Sigmoid colon (tissue), 7 donors: ENCODE results near the gene TRIP6. TPM values are rescaled to one million over a fixed set of nuclear protein-coding genes. Genes with fewer than 3 reads are reported as not detected.
A peak's percentile ranks its signal among the peaks of the same experiment; 100 is the strongest.

Source experiments
- DNase-seq: peaks from one replicate; pipeline ENCODE4 v3.0.0-alpha.2; 2019
- H3K27ac ChIP-seq, 4 donors: fragments of 200-600 bp; sonication (generic); one replicate each; pipeline ENCODE4 v1.5.1; 2016 to 2019; ENCODE audit warnings: mild to moderate bottlenecking in 1 of 4
- H3K27me3 ChIP-seq, 3 donors: fragments of 200-600 bp; sonication (generic); one replicate each; pipeline ENCODE4 v1.5.1; 2019; ENCODE audit warnings: mild to moderate bottlenecking in 1 of 3
- H3K36me3 ChIP-seq, 4 donors: fragments of 200-600 bp; sonication (generic); one replicate each; pipeline ENCODE4 v1.5.1; 2016 to 2019
- H3K4me1 ChIP-seq, 4 donors: fragments of 200-600 bp; sonication (generic); one replicate each; pipeline ENCODE4 v1.5.1; 2017 to 2019
- H3K4me3 ChIP-seq, 4 donors: fragments of 200-600 bp; sonication (generic); one replicate each; pipeline ENCODE4 v1.5.1; 2017 to 2019; ENCODE audit warnings: mild to moderate bottlenecking in 2 of 4, moderate library complexity in 1 of 4
- H3K9me3 ChIP-seq, 4 donors: fragments of 200-600 bp in 3 of 4; sonication (generic) in 3 of 4; one replicate each; pipeline versions ENCODE4 v1.5.1 to v1.6.1; 2013 to 2019
- EP300 ChIP-seq, 4 donors: sonication (generic); formaldehyde crosslinking; IDR thresholded peaks; one replicate each; pipeline ENCODE4 v1.6.1; 2017; ENCODE audit warnings: antibody characterized with exemption in 4 of 4
- POLR2A ChIP-seq, 2 donors: fragments of 450-650 bp; IDR thresholded peaks; one replicate each; pipeline ENCODE4 v1.6.1; 2016; ENCODE audit warnings: antibody characterized with exemption in 2 of 2, mild to moderate bottlenecking in 2 of 2, moderate library complexity in 2 of 2
- POLR2AphosphoS5 ChIP-seq, 4 donors: sonication (generic); formaldehyde crosslinking; IDR thresholded peaks; one replicate each; pipeline ENCODE4 v1.6.1; 2017; ENCODE audit warnings: antibody characterized with exemption in 4 of 4
- WGBS, 2 donors: extraction: QIAGEN DNeasy Blood & Tissue Kit; methylation state at CpG; one replicate each; pipeline ENCODE4 v1.1.7; 2013; 5-methylcytosine and 5-hydroxymethylcytosine counted together
- intact Hi-C: fragments of 100-400 bp; cut with DNase I; formaldehyde crosslinking; loops from one replicate; pipeline ENCODE4 v1.15.1; 2023
- polyA plus RNA-seq, 3 donors: library from polyadenylated mRNA; stranded (reverse); fragments of 200-250 nt; gene quantifications; one replicate each; pipeline ENCODE4 v1.2.3, GENCODE V29; 2013
- total RNA-seq, 4 donors: library from RNA; depleted of rRNA; stranded (reverse); fragments of >200 nt; gene quantifications; one replicate each; pipeline ENCODE4 v1.1.0, GENCODE V29; 2016
- TF ChIP-seq, protein P1 (sequence below), 4 experiments: fragments of 450-650 bp in 3 of 4; fragments of 200-600 bp in 1 of 4; IDR thresholded peaks; one replicate each; pipeline ENCODE4 v1.5.1; 2016 to 2019; ENCODE audit warnings: antibody characterized with exemption in 4 of 4, mild to moderate bottlenecking in 3 of 4, moderate library complexity in 2 of 4
- donor health status: healthy with polysubstance abuse.
- donor health status: Bipolar disorder and iron deficiency.
- donor health status: healthy.

TRIP6 gene
- total and polyA plus RNA-seq, 7 donors = 12.0 to 79.7 (median 45.9) TPM

DNA sequence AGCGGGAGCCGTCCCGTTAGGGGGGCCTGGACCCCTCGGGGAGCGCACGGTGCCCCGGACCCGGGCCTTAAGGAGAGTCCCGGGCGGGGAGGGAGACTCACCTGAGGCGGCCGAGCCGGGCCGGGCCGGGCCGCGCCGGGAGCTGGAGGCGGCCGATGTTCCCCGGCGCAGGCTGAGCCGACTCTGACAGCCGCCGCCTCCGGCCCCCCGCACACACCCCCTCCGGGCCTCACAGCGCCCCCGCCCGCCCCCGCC, 28.4 kb downstream of the TRIP6 start, which contains the start of gene ACHE:
Gene ACHE, minus strand, starts transcription at position 188 of the 255 bp plus-strand sequence. CDS start 1,656 bp downstream, outside the sequence.
- WGBS, 2 donors = 0 to 2% methylated on average over 32 of the region's 32 CpGs

DNA sequence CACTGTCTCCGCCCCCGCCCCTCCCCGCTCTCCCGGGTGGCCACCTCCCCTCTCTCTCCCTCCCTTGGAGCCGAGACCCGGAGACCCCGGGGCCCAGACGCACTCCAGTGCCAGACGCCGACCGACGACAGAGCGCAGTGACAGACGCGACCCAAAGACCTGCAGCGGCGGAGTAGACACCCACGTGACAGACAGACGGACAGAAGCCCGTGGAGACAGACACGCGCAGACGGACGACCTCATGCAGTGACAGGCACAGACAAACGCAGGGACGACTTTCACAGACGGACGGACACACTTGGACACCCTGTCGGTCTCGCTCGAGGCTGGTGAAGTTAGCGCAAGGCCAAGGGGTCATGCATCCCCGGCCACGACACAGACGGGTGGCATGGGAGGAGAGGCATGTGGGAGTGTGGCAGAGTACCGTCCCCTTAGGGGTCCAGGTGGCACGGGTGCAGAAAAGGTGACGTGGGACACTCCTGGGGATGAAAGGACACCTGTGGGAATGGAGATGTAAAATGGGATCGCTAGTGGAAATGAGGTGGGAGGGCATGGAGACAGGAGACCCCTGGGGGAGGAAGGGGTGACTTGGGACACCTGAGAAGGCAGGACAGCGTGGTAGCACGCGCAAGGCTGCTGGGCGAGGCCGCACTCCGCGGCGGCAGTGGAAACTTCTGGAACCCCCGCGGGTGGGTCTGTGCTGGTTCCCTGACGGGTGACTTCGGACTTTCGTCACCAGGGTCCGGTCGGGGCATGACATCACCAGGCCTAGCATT, 29.0 kb downstream of the TRIP6 start:
- intact Hi-C loops = loop anchor here (5.0 to 10.0 kb wide), 2 partner anchors 181 to 269 kb away; partner anchors contain the start of gene VGF
- Histone ChIP-seq H3K4me1 (peaks cover 0 to 33% (median 32%) of the 10 kb centered on the region in 4 donors), H3K27me3 (peaks cover 27 to 64% (median 42%) of the 10 kb centered on the region in 3 donors), H3K27ac (no peak overlapping the region), H3K9me3 (no peaks in the 10 kb centered on the region), H3K4me3 (peak overlapping the region in 3 of 4 donors; percentile 27 to 50 (median 50)), H3K36me3 (no peaks in the 10 kb centered on the region)
- 2 to 5% methylated on average over 54 of the region's 54 CpGs for WGBS, 2 donors
- DNase-seq = peak; percentile 68
- TF ChIP-seq POLR2A (IDR thresholded peaks at IDR 0.05) (no peak), EP300 (IDR thresholded peaks at IDR 0.05) (no peak), POLR2AphosphoS5 (IDR thresholded peaks at IDR 0.05) (no peak)
- TF ChIP-seq, protein P1, sequence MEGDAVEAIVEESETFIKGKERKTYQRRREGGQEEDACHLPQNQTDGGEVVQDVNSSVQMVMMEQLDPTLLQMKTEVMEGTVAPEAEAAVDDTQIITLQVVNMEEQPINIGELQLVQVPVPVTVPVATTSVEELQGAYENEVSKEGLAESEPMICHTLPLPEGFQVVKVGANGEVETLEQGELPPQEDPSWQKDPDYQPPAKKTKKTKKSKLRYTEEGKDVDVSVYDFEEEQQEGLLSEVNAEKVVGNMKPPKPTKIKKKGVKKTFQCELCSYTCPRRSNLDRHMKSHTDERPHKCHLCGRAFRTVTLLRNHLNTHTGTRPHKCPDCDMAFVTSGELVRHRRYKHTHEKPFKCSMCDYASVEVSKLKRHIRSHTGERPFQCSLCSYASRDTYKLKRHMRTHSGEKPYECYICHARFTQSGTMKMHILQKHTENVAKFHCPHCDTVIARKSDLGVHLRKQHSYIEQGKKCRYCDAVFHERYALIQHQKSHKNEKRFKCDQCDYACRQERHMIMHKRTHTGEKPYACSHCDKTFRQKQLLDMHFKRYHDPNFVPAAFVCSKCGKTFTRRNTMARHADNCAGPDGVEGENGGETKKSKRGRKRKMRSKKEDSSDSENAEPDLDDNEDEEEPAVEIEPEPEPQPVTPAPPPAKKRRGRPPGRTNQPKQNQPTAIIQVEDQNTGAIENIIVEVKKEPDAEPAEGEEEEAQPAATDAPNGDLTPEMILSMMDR (IDR thresholded peaks at IDR 0.05) = no peak

More for the DNA sequence above, 28.4 kb downstream of the TRIP6 start, which contains the start of gene ACHE:
- Histone ChIP-seq H3K4me1 (peaks cover 0 to 38% (median 37%) of the 10 kb centered on the region in 4 donors), H3K4me3 (peak within 1 kb of the TSS; percentile 18 to 50 (median 38)), H3K36me3 (no peaks in the 10 kb centered on the region), H3K27ac (peak within 1 kb of the TSS in 1 of 4 donors; percentile 1), H3K9me3 (no peaks in the 10 kb centered on the region), H3K27me3 (peaks cover 27 to 64% (median 42%) of the 10 kb centered on the region in 3 donors)
- no peak for DNase-seq
- TF ChIP-seq, protein P1 (IDR thresholded peaks at IDR 0.05) = no peak
- TF ChIP-seq POLR2A (IDR thresholded peaks at IDR 0.05) (no peak), EP300 (IDR thresholded peaks at IDR 0.05) (no peak), POLR2AphosphoS5 (IDR thresholded peaks at IDR 0.05) (no peak)
- intact Hi-C loops = loop anchor here (5.0 to 10.0 kb wide), 2 partner anchors 182 to 269 kb away; partner anchors contain the start of gene VGF

DNA sequence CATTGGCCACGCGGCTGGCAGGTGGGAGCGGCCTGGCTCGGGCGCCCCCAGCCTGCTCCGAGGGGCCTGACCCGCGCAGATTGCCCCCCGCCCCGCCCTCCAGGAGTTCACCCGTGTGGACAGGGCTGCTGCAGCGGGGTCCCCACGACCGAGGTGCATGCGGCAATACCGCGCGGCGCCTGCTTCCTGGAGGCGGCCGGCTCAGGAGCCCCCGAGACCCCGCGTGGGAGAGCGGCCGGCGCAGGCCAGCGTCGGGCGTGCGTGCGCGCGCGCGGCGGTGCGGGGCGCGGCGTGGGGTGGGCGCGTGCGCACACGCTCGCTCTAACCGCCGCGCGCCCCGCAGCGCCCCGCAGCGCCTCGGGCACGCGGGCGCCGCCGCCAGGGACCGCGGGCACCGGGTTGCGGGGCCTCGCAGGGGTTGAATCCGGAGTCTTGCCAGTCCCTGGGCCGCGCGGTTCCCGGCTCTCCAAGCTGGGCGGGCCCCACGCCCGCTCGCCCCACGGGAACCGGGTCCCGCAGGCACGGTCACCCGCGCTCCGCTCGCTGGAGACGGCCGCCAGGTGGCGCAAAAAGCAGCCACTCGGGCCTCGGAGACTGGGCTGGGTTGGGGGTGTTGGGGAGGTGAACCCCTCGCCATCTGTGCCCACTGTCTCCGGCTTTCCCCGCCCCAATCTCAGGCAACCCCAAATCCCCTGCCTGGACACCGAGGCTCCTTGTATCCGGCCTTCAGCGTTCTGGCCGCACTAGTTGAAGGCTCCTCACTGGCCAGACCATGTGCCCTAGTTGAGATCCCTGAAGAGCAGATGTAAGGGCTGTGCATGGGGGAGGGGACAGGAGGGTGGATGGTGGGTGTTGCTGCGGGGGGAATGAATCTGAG, 29.8 kb downstream of the TRIP6 start:
- TF ChIP-seq, protein P1 (IDR thresholded peaks at IDR 0.05) = peak; percentile 24 to 68 (median 60)
- TF ChIP-seq EP300 (IDR thresholded peaks at IDR 0.05) = no peak
- DNase-seq = no peak
- WGBS, 2 donors = 1 to 2% methylated on average over 95 of the region's 95 CpGs
- H3K27me3 ChIP-seq = peaks cover 27 to 67% (median 45%) of the 10 kb centered on the region in 3 donors
- peaks cover 0 to 31% (median 30%) of the 10 kb centered on the region in 4 donors for H3K4me1 ChIP-seq
- peak overlapping the region in 3 of 4 donors; percentile 25 to 44 (median 39) for H3K4me3 ChIP-seq
- intact Hi-C loops = loop anchor here (1.0 to 10.0 kb wide), 3 partner anchors 162 to 268 kb away; partner anchors contain the start of gene VGF
- H3K27ac ChIP-seq = no peak overlapping the region
- no peaks in the 10 kb centered on the region for H3K9me3 ChIP-seq
- no peaks in the 10 kb centered on the region for H3K36me3 ChIP-seq

DNA sequence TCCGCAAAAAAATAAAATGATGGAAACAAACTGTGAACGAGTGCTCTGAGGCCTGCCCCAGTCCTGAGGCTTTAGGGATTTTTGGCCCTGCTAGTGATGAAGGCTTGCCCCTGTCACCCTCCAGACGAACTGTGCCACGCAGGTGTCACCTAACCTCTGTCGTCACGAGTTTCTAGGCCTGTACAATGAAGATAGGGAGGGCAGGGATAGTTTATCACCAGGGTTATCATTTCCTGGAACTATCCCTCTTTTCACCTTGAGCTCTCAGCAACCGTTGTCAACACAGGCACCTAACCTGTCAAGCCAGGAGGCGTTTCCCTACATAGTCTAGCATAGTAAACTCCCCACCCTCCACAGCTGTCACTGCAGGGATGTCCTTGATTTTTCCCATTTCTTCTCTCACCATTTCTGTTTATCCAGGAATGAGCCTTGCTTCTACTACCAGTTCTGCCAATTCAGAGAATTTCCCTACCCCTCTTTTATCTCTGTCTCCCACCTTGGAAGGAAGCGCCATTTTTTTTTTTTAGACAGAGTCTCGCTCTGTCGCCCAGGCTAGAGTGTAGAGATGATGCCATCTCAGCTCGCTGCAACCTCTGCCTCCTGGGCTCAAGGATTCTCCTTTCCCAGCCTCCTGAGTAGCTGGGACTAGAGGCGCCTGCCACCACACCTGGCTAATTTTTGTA, 30.7 kb downstream of the TRIP6 start:
- DNase-seq = no peak
- H3K27me3 ChIP-seq = peaks cover 27 to 75% (median 46%) of the 10 kb centered on the region in 3 donors
- no peaks in the 10 kb centered on the region for H3K36me3 ChIP-seq
- H3K4me3 ChIP-seq = no peak overlapping the region
- peaks cover 0 to 31% (median 30%) of the 10 kb centered on the region in 4 donors for H3K4me1 ChIP-seq
- intact Hi-C loops = loop anchor here (1.0 to 10.0 kb wide), 3 partner anchors 161 to 267 kb away; partner anchors contain the start of gene VGF
- no peaks in the 10 kb centered on the region for H3K9me3 ChIP-seq
- WGBS, 2 donors = 28 to 68% methylated on average over 13 of the region's 13 CpGs
- no peak overlapping the region for H3K27ac ChIP-seq
- TF ChIP-seq POLR2A (IDR thresholded peaks at IDR 0.05) (no peak), POLR2AphosphoS5 (IDR thresholded peaks at IDR 0.05) (no peak), EP300 (IDR thresholded peaks at IDR 0.05) (no peak)
- TF ChIP-seq, protein P1 (IDR thresholded peaks at IDR 0.05) = no peak
